ENCODE data around the gene IFIT1.

GRCh38 chr10:89421018-89421476 lies 28.6 kb downstream of the IFIT1 start:
- TF ChIP-seq, protein P1, sequence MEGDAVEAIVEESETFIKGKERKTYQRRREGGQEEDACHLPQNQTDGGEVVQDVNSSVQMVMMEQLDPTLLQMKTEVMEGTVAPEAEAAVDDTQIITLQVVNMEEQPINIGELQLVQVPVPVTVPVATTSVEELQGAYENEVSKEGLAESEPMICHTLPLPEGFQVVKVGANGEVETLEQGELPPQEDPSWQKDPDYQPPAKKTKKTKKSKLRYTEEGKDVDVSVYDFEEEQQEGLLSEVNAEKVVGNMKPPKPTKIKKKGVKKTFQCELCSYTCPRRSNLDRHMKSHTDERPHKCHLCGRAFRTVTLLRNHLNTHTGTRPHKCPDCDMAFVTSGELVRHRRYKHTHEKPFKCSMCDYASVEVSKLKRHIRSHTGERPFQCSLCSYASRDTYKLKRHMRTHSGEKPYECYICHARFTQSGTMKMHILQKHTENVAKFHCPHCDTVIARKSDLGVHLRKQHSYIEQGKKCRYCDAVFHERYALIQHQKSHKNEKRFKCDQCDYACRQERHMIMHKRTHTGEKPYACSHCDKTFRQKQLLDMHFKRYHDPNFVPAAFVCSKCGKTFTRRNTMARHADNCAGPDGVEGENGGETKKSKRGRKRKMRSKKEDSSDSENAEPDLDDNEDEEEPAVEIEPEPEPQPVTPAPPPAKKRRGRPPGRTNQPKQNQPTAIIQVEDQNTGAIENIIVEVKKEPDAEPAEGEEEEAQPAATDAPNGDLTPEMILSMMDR (conservative IDR thresholded peaks at IDR 0.05; ENCODE audit: low read length): no peak
- TF ChIP-seq EZH2phosphoT487 (IDR thresholded peaks at IDR 0.05; ENCODE audit: borderline replicate concordance): no peak
